NCI-H2107 treated with DMSO at 0.1 percent for 48 hours (cell line): Measurements from ENCODE around the gene NAGA.

Experiments used
- DNase-seq: peaks from one replicate; lab custom pipeline; 2025; ENCODE audit not compliant: unreplicated experiment; lab: John Stamatoyannopoulos, UW

Gene NAGA

DNA sequence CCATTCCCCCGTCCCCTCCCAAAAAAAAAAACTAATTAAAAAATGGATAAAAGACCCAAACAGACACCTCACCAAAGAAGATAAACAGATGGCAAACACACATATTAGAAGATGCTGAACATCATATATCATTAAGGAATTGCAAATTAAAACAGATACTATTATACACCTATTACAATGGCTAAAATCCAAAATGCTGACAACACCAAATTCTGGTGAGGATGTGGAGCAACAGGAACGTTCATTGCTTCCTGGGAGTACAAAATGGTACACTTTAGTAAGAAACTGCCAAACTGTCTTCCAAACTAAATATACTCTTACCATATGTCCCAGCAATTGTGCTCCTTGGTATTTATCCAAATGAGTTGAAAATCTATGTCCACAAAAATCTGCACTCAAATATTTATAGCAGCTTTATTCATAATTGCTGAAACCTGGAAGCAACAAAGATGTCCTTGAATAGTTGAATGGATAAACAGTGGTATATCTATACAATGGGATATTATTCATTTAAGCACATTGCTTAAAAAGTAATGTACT, 19.9 kb downstream of the NAGA start:
- no peak for DNase-seq

GRCh38 chr22:42041784-42042183, 28.8 kb downstream of the NAGA start:
- no peak for DNase-seq

DNA sequence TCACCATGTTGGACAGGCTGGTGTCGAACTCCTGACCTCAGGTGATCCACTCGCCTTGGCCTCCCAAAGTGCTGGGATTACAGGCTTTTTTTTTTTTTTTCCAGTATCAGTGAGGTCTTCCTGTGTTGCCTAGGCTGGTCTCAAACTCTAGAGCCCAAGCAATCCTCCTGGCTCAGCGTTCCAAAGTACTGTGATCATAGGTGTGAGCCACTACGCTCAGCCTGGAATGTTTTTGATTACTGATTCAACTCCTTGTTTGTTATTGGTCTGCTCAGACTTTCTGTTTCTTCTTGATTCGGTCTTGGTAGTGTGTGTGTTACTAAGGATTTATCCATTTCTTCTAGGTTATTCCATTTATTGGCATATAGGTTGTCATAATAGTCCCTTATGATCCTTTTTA, 31.3 kb downstream of the NAGA start:
- DNase-seq: no peak

DNA sequence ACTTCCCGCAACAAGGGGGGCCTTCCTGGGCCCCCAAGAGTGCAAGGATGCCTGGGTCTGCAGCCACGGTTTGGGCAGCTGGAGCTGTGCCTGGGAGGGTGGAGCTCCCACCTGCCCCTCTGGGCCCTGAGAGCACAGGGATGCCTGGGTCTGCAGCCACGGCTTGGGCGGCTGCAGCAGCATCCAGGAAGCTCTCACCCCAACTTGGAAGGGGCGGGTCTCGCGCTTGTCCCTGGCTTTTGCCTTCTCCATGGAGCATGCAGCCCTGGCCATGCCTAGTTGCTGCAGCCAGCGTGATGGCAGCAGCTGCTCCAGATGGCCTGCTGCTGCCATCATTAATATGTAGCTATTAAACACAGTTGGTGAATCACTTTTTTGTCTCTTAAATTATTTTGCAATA, 35.4 kb downstream of the NAGA start:
- no peak for DNase-seq

GRCh38 chr22:42033263-42034181, 37.1 kb downstream of the NAGA start:
- no peak for DNase-seq

DNA sequence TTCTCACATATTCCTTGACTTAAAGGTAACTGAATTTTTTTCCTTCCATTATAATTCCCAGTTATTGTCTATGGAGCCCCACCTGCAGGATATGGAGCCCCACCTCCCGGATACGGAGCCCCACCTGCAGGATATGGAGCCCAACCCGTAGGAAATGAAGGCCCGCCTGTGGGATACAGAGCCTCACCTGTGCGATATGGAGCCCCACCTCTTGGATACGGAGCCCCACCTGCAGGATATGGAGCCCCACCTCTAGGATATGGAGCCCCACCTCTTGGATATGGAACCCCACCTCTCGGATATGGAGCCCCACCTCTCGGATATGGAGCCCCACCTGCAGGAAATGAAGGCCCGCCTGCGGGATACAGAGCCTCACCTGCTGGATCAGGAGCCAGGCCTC, 43.9 kb downstream of the NAGA start:
- no peak for DNase-seq

- no peak for DNase-seq
These were observed 45.2 kb downstream of the NAGA start for GRCh38 chr22:42025421-42025820.

DNA sequence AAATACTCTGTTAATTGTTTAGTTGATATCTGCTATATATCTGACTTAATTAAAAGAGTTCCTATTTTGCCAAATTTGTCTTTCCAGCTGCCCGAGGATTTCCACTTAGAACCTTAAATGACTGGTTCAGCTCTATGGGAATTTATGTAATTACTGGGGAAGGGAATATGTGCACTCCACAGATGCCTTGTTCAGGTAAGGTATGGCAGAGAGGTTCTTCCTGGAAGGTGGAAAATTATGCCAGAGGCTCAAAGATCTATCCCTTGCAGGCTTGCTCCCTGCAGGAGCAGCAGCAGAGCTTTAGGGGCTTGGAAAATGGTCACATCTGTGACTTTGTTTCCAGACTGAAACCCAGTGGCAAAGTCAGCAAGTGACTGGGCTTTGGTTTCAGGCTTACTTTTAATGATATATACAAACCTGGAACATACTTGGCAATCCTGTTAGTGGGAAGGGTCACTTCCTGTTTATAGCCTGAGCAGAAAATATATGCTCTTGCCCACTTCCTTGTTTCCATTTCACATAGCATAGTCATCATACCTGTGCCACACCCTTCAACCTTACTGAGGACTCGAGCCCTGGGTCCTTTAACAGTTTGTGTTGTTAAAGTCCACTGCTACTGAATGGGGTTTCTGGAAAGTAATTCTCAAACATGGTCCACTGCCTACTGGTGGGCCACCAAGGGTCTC, 48.3 kb downstream of the NAGA start:
- no peak for DNase-seq

DNA sequence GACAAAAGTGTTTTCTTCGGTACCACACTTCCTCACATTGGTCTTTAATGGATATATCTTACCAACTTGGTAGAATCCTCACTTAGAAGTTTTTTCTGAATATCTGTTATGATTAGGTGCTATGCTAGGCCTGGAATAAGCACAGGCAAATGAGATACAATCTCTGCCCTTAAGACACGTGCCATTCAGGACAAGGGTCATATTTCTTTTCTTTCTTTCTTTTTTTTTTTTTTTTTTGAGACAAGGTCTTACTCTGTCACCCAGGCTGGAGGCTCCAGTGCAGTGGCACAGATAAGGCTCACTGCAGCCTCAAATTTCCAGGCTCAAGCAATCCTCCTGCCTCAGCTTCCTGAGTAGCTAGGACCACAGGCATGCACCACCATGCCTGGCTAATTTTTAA, 49.0 kb downstream of the NAGA start:
- no peak for DNase-seq

DNA sequence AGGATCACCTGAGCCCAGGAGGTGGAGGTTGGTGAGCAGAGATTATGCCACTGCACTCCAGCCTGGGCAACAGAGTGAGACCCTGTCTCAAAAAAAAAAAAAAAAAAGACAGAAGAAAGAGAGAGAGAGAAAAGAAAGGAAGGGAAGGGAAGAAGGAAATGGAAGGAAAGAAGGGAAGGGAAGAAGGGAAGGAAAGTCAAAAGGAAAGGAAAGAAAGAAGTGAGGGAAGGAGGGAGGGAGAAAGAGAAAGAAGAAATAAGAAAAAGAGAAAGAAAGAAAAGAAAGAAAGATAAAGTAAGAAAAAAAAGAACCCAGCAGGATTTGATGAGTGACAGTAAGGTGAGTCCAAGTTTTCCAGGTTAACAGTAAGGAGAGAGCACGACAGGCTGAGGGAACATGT, 52.4 kb downstream of the NAGA start:
- DNase-seq: no peak

GRCh38 chr22:42016111-42016510, 54.5 kb downstream of the NAGA start:
- DNase-seq: no peak

GRCh38 chr22:42013385-42013784, 57.2 kb downstream of the NAGA start:
- no peak for DNase-seq

DNA sequence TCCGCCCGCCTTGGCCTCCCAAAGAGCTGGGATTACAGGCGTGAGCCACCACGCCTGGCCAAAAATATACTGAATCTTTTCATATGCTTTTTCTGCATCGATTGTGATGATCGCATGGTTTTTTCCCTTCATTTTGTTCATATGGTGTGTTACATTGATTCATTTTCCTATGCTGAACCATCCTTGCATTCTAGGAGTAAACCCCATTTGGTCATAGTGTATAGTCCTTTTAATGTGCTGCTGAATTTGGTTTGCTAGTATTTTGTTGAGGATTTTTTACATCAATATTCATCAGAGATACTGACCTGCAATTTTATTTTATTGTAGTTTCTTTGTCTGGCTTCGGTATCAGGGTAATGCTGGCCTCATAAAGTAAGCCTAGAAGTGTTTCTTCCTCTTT, 59.8 kb downstream of the NAGA start:
- DNase-seq: no peak
